Measurements from ENCODE around the gene A2M. TPM values are rescaled to one million over a fixed set of nuclear protein-coding genes. Genes with fewer than 3 reads are reported as not detected.

Gene A2M
- total RNA-seq, 1 donor from 2014 or later, result 4.2 TPM

DNA sequence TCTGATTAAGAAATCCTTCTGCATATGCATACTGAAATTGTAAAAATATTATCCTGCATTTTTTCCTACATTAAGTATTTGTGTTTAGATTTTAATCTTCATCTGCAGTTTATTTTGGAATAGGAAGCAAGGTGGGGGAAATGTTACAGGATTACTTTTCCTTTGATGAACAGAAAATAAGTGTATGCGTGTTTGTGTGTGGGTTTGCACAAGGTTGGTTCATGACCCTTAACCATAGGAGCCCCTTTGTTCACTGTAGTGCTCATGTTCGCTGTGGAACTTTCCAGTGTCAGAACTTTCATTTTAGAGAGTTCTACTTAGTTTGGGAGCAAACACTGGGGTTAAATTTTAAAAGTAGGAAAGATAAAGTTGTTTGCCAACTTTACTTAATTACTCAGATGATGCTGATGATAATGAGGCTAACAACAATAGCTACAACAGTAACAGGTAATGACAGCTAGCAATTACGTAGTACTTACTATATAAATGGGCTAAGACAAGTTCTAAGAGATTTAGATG is 6.4 kb upstream of the A2M start:
- H3K27me3 Mint-ChIP-seq (ENCODE audit: low read depth, unreplicated experiment), result no peaks in the 10 kb centered on the region
- Histone ChIP-seq H4K20me1 (ENCODE audit: insufficient read depth, low read length) (no peaks in the 10 kb centered on the region), H3K9me3 (ENCODE audit: insufficient read depth, low read depth, low read length) (no peaks in the 10 kb centered on the region), H3K9ac (ENCODE audit: low read length) (no peak overlapping the region), H3K27me3 (ENCODE audit: insufficient read depth, low read length) (no peaks in the 10 kb centered on the region), H3K4me3 (ENCODE audit: insufficient read depth, low read depth, low read length) (no peak overlapping the region), H3K4me2 (ENCODE audit: low read length) (no peak overlapping the region), H3K79me2 (ENCODE audit: insufficient read depth, low read length) (no peaks in the 10 kb centered on the region), H3K4me1 (ENCODE audit: insufficient read depth, low read length) (no peaks in the 10 kb centered on the region), H3K36me3 (ENCODE audit: insufficient read depth, low read length) (no peaks in the 10 kb centered on the region), H2AFZ (ENCODE audit: low read depth, low read length) (no peak overlapping the region), H3K27ac (ENCODE audit: low read depth, low read length) (no peak overlapping the region)
- H3K36me3 Mint-ChIP-seq (ENCODE audit: low read depth, unreplicated experiment), result no peaks in the 10 kb centered on the region
- no peak for TF ChIP-seq CTCF (IDR thresholded peaks at IDR 0.05; ENCODE audit: insufficient read depth, low read depth, low read length)
- no peak for TF ChIP-seq EZH2 (IDR thresholded peaks at IDR 0.05; ENCODE audit: insufficient read depth, low read length)
- FAIRE-seq (no peak), DNase-seq (ENCODE audit: low read depth) (no peak)
- H3K27ac Mint-ChIP-seq (ENCODE audit: unreplicated experiment), result no peak overlapping the region
- H3K4me1 Mint-ChIP-seq (ENCODE audit: low read depth, unreplicated experiment), result peaks cover 6% of the 10 kb centered on the region
- H3K9me3 Mint-ChIP-seq (ENCODE audit: unreplicated experiment), result no peaks in the 10 kb centered on the region
- H3K4me3 Mint-ChIP-seq (ENCODE audit: unreplicated experiment), result no peak overlapping the region

GRCh38 chr12:9120487-9121184 is 4.9 kb upstream of the A2M start:
- H3K27me3 ChIP-seq (ENCODE audit: insufficient read depth, low read length), result no peaks in the 10 kb centered on the region
- H3K27ac ChIP-seq (ENCODE audit: low read depth, low read length), result no peak overlapping the region
- no peak overlapping the region for H2AFZ ChIP-seq (ENCODE audit: low read depth, low read length)
- H3K27ac Mint-ChIP-seq (ENCODE audit: unreplicated experiment), result no peak overlapping the region
- peaks cover 14% of the 10 kb centered on the region for H3K4me1 Mint-ChIP-seq (ENCODE audit: low read depth, unreplicated experiment)
- no peaks in the 10 kb centered on the region for H3K36me3 ChIP-seq (ENCODE audit: insufficient read depth, low read length)
- DNase-seq (ENCODE audit: low read depth) (no peak), FAIRE-seq (no peak)
- no peaks in the 10 kb centered on the region for H3K27me3 Mint-ChIP-seq (ENCODE audit: low read depth, unreplicated experiment)
- H3K4me2 ChIP-seq (ENCODE audit: low read length), result no peak overlapping the region
- no peaks in the 10 kb centered on the region for H3K36me3 Mint-ChIP-seq (ENCODE audit: low read depth, unreplicated experiment)
- no peaks in the 10 kb centered on the region for H3K79me2 ChIP-seq (ENCODE audit: insufficient read depth, low read length)
- H3K9me3 ChIP-seq (ENCODE audit: insufficient read depth, low read depth, low read length), result no peaks in the 10 kb centered on the region
- no peak overlapping the region for H3K4me3 Mint-ChIP-seq (ENCODE audit: unreplicated experiment)
- TF ChIP-seq CTCF (IDR thresholded peaks at IDR 0.05; ENCODE audit: insufficient read depth, low read depth, low read length) (no peak), EZH2 (IDR thresholded peaks at IDR 0.05; ENCODE audit: insufficient read depth, low read length) (no peak)
- no peaks in the 10 kb centered on the region for H3K4me1 ChIP-seq (ENCODE audit: insufficient read depth, low read length)
- no peaks in the 10 kb centered on the region for H4K20me1 ChIP-seq (ENCODE audit: insufficient read depth, low read length)
- no peak overlapping the region for H3K9ac ChIP-seq (ENCODE audit: low read length)
- no peak overlapping the region for H3K4me3 ChIP-seq (ENCODE audit: insufficient read depth, low read depth, low read length)
- no peaks in the 10 kb centered on the region for H3K9me3 Mint-ChIP-seq (ENCODE audit: unreplicated experiment)

DNA sequence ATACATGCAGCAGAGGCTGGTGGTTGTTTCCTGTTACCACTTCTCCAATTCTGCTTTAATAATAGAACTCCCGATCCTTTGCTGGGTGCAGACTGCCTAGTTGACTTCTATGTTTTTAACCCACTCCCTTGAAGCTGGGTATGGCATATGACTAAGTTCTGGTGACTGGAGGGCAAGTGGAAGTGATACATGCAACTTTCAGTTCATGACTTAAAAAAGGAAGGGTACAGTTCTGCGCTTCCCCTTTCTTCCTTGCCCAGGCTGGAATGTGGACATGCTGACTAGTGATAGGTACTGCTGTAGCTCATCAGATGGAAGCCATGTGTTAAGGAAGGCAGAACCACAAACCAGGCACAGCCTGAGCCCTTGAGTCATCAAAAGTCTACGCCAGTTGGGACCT is 2.4 kb upstream of the A2M start:
- no peak overlapping the region for H3K4me3 Mint-ChIP-seq (ENCODE audit: unreplicated experiment)
- TF ChIP-seq CTCF (IDR thresholded peaks at IDR 0.05; ENCODE audit: insufficient read depth, low read depth, low read length) (no peak), EZH2 (IDR thresholded peaks at IDR 0.05; ENCODE audit: insufficient read depth, low read length) (no peak)
- no peaks in the 10 kb centered on the region for H3K36me3 ChIP-seq (ENCODE audit: insufficient read depth, low read length)
- H3K27ac Mint-ChIP-seq (ENCODE audit: unreplicated experiment), result no peak overlapping the region
- no peaks in the 10 kb centered on the region for H3K27me3 Mint-ChIP-seq (ENCODE audit: low read depth, unreplicated experiment)
- no peak overlapping the region for H2AFZ ChIP-seq (ENCODE audit: low read depth, low read length)
- H3K79me2 ChIP-seq (ENCODE audit: insufficient read depth, low read length), result no peaks in the 10 kb centered on the region
- H3K4me3 ChIP-seq (ENCODE audit: insufficient read depth, low read depth, low read length), result no peak overlapping the region
- H3K27ac ChIP-seq (ENCODE audit: low read depth, low read length), result no peak overlapping the region
- H3K4me1 ChIP-seq (ENCODE audit: insufficient read depth, low read length), result no peaks in the 10 kb centered on the region
- no peak for FAIRE-seq
- no peaks in the 10 kb centered on the region for H3K9me3 Mint-ChIP-seq (ENCODE audit: unreplicated experiment)
- peaks cover 15% of the 10 kb centered on the region for H3K4me1 Mint-ChIP-seq (ENCODE audit: low read depth, unreplicated experiment)
- H3K9me3 ChIP-seq (ENCODE audit: insufficient read depth, low read depth, low read length), result no peaks in the 10 kb centered on the region
- no peaks in the 10 kb centered on the region for H3K36me3 Mint-ChIP-seq (ENCODE audit: low read depth, unreplicated experiment)
- no peaks in the 10 kb centered on the region for H3K27me3 ChIP-seq (ENCODE audit: insufficient read depth, low read length)
- no peaks in the 10 kb centered on the region for H4K20me1 ChIP-seq (ENCODE audit: insufficient read depth, low read length)
- DNase-seq (ENCODE audit: low read depth), result no peak
- no peak overlapping the region for H3K9ac ChIP-seq (ENCODE audit: low read length)
- no peak overlapping the region for H3K4me2 ChIP-seq (ENCODE audit: low read length)
